NCI-H1694 treated with DMSO at 0.1 percent for 48 hours (cell line): ENCODE measurements around the gene LCORL.
"Not testable (repeated sequence)": the region's sequence is repeated elsewhere in the genome, so short reads cannot be mapped to it uniquely, and the experiment has no call there.

Source experiments
- DNase-seq: peaks from one replicate; lab custom pipeline; 2025; lab: John Stamatoyannopoulos, UW

Gene LCORL

GRCh38 chr4:17932041-17932440 lies 89.5 kb downstream of the LCORL start:
- DNase-seq = no peak

DNA sequence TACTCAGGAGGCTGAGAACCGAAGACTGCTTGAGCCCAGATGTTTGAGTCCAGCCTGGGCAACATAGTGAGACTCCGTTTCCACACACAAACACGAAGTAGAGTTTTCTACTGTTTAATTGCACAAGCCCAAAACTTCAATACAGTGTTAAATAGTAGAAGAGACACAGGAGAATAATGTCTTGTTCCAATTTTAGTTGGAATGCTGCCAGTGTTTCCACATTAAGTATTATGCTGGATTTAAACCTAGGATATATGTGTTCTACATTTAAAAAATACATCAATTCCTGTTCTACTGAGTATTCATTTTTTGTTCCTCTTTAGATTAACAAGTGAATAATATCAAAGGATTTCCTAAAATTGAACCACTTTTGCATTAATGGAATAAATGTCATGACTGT lies 91.3 kb downstream of the LCORL start:
- DNase-seq = no peak

DNA sequence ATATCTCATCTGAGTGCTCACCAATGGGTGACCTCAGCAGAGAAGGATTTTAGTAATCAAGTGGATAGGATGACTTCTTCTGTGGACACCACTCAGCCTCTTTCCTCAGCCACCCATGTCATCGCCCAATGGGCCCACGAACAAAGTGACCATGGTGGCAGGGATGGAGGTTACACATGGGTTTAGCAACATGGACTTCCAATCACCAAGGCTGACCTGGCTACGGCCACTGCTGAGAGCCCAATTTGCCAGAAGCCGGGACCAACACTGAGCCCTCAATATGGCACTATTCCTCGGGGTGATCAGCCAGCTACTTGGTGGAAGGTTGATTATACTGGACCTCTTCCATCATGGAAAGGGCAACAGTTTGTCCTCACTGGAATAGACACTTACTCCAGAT lies 97.4 kb downstream of the LCORL start:
- no peak for DNase-seq

DNA sequence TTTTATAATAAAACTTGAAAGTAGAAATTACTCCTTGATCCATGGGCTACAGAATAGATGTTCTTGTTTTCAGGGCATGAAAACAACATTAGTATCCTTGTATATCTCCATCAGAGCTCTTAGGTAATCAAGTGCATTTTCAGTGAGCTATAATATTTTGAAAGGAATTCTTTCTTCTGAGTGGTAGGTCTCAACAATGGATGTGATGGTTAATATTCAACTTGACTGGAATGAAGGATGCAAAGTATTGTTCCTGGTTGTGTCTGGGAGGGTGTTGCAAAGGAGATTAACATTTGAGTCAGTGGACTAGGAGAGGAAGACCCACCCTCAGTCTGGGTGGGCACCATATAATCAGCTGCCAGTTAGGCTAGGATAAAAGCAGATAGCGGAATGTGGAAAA lies 100.1 kb downstream of the LCORL start:
- no peak for DNase-seq

DNA sequence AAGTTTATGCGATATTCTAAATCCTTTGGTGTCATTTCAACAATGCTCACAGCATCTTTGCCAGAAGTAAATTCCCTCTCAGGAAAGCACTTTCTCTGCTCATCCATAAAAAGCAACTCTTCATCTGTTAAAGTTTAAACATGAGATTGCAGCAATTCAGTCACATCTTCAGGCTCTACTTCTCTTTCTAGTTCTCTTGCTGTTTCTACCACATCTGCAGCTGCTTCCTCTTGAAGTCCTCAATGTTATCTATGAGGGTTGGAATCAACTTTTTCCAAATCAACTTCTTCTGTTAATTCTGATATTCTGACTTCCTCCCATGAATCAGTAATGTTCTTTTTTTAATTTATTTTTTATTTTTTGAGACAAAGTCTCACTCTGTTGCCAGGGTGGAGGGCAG lies 100.9 kb downstream of the LCORL start:
- no peak for DNase-seq

- no peak for DNase-seq
Observed at GRCh38 chr4:17915439-17915838, 106.1 kb downstream of the LCORL start.

DNA sequence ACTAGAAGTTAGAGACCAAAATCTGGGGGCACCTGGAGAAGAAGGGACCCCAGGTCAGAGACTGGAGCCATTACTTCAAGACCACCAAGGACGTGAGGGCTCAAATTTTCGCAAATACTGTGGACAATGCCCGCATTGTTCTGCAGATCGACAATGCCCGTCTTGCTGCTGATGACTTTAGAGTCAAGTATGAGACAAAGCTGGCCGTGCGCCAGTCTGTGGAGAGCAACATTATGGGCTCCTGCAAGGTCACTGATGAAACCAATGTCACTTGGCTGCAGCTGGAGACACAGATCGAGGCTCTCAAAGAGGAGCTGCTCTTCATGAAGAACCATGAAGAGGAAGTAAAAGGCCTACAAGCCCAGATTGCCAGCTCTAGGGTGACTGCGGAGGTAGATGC lies 109.5 kb downstream of the LCORL start:
- no peak for DNase-seq

GRCh38 chr4:17911608-17912007 lies 109.9 kb downstream of the LCORL start:
- no peak for DNase-seq

- DNase-seq = no peak
Observed at GRCh38 chr4:17898553-17899055, 123.0 kb downstream of the LCORL start.

DNA sequence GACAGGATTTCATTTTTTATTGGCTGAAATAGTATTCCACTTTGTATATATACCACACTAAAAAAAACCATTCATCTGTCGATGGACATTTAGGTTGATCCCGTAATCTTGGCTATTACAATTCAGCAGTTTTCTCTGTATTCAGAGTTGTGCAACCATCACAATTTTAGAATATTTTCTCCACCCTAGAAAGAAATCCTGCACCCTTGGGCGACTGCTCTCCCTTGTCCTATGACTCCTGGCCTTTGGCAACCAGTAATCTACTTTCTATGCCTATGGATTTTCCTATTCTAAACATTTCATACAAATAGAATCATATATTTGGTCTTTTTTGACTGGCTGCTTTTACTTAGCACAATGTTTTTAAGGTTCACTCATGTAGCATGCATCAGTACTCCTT lies 126.1 kb downstream of the LCORL start:
- no peak for DNase-seq

GRCh38 chr4:17894421-17894820 lies 127.1 kb downstream of the LCORL start:
- no peak for DNase-seq

- DNase-seq = no peak
Observed at GRCh38 chr4:17889692-17890091, 131.9 kb downstream of the LCORL start.

DNA sequence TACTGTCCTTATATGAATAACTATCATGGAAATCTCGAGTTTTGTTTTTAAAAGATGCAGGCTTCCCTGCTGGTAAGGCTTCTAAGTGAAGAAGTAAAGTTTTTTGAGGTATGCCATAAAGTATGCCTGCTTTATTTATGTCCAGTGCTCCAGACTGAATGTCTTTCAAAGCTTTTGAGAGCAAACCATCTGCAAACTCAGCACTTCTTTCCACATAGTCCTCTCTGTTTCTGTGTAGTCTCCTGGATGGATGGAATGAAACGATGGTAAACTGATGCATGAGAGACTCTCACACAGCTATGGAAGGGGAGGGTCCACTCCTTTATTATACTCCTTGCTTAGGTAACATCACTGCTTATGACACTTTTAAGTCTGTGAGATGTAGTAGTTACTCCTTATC lies 137.0 kb downstream of the LCORL start:
- DNase-seq = no peak

GRCh38 chr4:17884063-17884462 lies 137.5 kb downstream of the LCORL start:
- no peak for DNase-seq

GRCh38 chr4:17877661-17878060 lies 143.9 kb downstream of the LCORL start:
- DNase-seq = no peak

GRCh38 chr4:17876943-17877342 lies 144.6 kb downstream of the LCORL start:
- DNase-seq = no peak

- no peak for DNase-seq
Observed at GRCh38 chr4:17875402-17876070, 146.0 kb downstream of the LCORL start.

- DNase-seq = no peak
Observed at GRCh38 chr4:17869327-17869726, 152.2 kb downstream of the LCORL start.

- DNase-seq = no peak
Observed at GRCh38 chr4:17867276-17867675, 154.3 kb downstream of the LCORL start.

- DNase-seq = no peak
Observed at GRCh38 chr4:17866810-17867209, 154.7 kb downstream of the LCORL start.

DNA sequence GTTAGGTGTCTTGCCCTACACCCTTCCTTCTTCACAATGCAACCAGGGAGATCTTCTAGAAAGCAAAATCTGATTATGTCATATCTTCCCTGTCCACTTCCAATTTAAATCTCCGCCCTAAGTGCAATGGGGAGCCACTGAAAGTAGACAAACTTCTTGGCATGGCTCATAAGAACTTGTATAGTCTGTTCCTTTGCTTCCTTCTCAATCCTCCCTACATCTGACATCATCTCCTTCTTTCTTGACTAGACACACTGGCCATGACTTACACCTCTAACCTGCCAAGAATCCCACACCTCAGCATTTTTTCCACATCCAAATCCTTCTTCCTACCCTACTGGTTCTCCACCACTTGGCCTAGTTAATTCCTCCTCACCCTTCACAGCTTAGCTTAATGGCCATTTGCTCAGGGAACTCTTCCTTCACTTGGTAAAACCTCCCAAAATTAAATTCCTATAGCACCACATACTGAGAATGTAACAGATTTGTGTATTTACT lies 155.6 kb downstream of the LCORL start:
- no peak for DNase-seq

DNA sequence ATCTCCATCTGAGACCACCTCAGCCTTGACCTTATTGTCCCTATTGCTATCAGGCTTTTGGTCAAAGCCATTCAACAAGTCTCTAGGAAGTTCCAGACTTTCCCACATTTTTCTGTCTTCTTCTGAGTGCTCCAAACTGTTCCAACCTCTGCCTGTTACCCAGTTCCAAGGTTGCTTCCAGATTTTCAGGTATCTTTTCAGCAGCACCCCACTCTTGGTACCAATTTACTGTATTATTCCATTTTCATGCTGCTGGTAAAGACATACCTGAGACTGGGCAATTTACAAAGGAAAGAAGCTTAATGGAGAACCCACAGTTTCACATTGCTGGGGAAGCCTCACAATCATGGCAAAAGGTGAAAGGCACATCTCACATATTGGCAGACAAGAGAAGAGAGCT lies 159.6 kb downstream of the LCORL start:
- DNase-seq = not testable (repeated sequence)

GRCh38 chr4:17859793-17860406 lies 161.7 kb downstream of the LCORL start:
- DNase-seq = no peak

DNA sequence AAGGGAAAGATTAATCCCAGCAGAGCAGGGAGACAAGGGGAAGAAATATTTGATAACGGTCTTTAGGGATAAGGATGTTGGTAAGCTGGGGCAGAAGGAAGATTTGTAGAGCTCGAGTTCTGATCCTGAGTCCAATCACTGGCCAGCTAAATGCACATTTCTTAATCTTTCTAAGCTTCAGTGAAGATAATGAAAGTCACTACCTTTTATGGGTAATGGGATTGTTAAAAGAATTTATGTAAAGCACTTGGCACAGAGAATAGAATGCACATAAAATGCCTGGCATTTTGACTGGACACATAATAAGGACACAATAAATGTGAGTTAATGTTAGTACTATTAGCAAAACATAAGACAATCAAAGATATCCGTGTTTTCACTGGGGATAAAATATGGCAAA lies 167.5 kb downstream of the LCORL start:
- DNase-seq = no peak
